ENCODE measurements around the gene GPC5.

GRCh38 chr13:92461831-92462230, 1063.4 kb downstream of the GPC5 start:
- TF ChIP-seq EP300 (IDR thresholded peaks at IDR 0.05) (no peak), MAFK (IDR thresholded peaks at IDR 0.05; ENCODE audit: partially characterized antibody) (no peak), NFE2L2 (conservative IDR thresholded peaks at IDR 0.05; ENCODE audit: low read length) (no peak), JUN (IDR thresholded peaks at IDR 0.05) (no peak), POLR2A (IDR thresholded peaks at IDR 0.05; ENCODE audit: low read length) (no peak), JUNB (IDR thresholded peaks at IDR 0.05) (no peak), KDM5A (IDR thresholded peaks at IDR 0.05) (no peak), NR3C1 (IDR thresholded peaks at IDR 0.05) (no peak), FOSL2 (IDR thresholded peaks at IDR 0.05) (no peak), FOSL2 (CRISPR knock-in tag; IDR thresholded peaks at IDR 0.05) (no peak), PBX3 (IDR thresholded peaks at IDR 0.05) (no peak)
- TF ChIP-seq, protein P1, sequence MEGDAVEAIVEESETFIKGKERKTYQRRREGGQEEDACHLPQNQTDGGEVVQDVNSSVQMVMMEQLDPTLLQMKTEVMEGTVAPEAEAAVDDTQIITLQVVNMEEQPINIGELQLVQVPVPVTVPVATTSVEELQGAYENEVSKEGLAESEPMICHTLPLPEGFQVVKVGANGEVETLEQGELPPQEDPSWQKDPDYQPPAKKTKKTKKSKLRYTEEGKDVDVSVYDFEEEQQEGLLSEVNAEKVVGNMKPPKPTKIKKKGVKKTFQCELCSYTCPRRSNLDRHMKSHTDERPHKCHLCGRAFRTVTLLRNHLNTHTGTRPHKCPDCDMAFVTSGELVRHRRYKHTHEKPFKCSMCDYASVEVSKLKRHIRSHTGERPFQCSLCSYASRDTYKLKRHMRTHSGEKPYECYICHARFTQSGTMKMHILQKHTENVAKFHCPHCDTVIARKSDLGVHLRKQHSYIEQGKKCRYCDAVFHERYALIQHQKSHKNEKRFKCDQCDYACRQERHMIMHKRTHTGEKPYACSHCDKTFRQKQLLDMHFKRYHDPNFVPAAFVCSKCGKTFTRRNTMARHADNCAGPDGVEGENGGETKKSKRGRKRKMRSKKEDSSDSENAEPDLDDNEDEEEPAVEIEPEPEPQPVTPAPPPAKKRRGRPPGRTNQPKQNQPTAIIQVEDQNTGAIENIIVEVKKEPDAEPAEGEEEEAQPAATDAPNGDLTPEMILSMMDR (IDR thresholded peaks at IDR 0.05) = no peak
- TF ChIP-seq, protein P2, sequence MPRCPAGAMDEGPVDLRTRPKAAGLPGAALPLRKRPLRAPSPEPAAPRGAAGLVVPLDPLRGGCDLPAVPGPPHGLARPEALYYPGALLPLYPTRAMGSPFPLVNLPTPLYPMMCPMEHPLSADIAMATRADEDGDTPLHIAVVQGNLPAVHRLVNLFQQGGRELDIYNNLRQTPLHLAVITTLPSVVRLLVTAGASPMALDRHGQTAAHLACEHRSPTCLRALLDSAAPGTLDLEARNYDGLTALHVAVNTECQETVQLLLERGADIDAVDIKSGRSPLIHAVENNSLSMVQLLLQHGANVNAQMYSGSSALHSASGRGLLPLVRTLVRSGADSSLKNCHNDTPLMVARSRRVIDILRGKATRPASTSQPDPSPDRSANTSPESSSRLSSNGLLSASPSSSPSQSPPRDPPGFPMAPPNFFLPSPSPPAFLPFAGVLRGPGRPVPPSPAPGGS (IDR thresholded peaks at IDR 0.05) = no peak

Data from A549 (cell line).